GM19438 (cell line): Measurements from ENCODE around the gene CCDC85A.

Experiments used
- ATAC-seq: cut with Tn5 transposase; IDR thresholded peaks from one replicate; pipeline ENCODE4 v1.9.1; 2021; ENCODE audit warnings: low read depth; ENCODE audit not compliant: unreplicated experiment

CCDC85A gene

DNA sequence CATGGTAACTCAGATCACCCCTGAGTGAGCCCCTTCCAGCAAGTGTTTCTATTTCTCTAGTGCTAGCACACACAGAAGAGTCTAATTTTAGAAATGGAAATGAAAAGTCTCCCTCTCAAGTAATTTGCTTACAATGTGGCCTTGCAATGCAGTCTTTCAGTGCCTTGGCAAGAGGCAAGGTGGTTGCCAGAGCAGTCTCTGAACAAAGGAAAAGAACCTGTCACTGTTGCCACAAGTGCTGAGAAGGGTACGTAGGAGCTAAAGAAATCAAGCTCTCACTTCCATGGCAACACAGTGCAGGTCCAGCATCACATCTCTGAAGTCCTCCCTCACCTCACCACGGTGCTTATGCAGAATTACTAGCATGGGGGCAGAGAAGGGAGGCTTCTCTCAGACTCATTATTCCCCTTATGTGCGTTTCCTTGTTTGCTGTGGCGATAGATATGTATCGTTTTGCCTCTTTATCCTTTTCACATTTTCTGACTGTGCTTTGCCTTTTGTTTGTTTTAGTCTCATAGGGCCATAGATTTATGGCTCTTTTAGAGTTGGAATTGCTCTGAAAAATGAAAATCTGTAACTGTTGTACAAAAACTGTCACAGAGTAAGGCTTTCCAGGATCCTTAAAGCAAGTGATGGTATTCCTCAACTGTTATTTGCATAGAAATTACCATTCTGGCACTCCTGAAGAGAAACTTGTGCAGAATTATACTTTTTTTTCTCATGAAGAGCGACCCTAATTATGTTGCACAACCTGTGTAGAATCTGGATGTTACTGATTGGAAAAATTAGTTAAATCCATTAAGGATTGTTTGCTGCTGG is 164.8 kb downstream of the CCDC85A start:
- ATAC-seq, result no peak

DNA sequence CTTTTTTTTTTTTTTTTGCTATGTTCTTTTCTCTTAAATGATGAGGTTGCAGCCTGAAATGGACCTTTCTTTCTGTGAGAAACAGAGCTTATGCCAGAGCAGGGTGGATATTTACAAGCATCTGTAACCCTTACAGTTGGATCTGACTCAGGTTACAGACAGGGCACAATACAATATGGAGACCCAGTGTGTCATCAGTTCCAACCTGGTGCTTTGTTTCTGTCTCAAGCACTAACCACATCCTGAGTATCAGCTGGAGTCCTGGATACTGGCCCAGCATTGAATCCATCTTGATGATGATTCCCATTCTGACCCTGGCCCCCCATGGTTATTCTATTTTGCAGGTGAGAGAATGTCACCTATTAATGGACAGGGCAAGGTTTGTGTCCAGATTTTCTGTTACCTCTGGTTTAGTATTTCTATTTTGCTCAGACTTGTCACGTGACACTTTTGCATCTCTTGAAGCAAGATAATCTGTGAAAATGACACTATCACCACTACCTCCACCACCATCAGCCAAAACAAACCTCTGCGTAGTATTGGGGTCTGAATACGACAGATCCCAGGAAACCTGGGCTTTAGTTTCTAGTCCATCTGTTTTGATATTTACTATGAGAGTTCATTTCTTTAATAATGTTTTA is 174.0 kb downstream of the CCDC85A start:
- ATAC-seq, result no peak

DNA sequence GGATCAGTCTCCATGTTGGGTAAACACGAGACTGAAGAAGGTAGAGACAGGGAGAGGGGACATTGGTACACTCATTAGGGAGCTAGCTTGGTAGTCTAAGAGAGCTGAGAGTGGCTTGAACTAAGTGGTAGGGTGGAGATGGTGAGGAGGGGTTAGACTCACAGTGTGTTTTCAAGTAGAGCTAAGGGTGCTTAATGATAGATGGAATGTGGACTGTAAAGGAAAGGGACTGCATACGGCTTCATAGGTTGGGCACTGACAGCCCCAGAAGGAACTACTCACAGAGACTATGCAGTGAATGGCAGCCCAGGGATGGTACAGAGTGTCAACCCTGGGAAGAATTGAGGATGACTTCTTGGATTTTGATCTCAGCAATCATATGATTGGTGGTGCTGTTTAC is 178.1 kb downstream of the CCDC85A start:
- no peak for ATAC-seq

DNA sequence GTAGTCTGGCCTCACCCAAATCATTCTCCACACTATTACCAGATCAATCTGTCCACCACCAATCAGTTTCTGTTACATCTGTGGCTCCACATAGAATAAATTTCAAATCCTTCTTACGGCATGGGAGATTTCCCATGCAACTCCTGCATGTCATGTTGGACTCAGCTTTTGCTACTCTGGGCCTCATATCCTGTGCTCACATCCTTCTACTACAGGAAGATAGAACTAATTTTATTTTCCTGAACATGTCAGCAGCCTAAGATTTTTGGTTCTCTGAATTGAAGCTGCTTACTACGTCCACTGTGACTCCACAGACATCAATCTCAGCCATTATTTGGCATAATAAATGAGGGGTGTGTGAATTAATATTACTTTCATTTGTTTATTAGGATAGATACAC is 181.1 kb downstream of the CCDC85A start:
- ATAC-seq, result no peak

DNA sequence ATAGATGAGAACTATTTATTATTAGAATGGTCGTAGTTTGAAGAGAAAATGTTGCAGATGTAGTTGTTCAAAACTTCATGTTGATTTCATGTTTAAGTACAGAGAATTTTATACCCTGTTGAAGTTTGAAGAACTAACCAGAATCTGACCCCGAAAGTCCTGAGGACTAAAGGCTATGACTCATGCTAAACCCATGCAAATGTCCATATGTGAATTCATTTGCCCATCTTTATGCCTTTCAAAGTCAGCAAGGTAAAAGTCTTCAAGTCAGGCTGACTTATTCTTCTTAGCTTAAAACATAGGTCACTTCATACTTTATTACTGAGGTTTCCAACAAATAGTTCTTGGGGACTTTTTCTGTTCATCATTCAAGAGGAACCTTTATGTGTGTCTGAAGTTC is 185.5 kb downstream of the CCDC85A start:
- ATAC-seq, result no peak

DNA sequence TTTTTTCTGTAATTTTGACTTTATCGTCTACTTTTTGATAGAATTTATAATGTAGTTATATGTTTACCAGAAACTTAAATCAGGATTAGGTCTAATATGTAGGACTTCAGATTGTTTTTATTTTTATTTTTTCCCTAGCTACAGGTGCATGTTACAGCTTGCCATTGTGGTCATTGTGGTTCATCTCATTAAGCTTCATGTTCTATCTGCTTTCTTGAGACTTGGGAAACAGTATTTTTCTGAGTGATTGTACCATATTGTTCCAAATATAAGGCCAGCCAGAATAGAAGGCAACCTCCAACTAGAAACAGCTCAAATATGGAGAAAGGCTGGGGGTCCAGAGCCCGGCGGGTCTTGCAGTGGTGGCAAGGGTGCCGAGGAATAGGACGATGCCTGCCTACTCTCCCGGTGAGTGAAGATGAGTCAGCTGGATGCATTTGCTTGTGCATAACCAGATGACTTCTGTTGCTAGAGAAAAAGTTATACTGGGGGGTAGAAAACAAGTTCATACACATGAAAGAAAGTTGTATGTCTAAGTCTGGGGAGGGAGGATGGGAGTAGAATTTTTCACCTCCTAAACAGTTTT is 188.4 kb downstream of the CCDC85A start:
- ATAC-seq, result no peak

DNA sequence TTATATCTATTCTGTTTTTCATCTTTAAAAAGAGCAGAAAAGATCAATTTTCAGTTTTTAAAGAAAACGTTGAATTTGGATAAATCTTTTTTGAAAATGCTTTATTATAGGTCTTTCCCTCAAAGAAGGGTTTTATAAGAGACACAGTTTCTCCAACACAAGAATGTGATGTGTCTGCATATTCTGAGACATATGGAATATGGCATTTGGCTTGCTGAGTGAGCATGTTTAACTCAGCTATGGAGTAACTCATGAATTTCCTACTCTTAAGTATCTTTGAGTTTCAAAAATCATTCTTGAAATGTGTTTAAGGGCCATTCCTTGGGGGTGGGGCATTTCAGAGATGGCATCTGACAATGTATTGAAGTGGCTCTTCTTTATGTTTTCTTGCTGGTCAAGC is 191.5 kb downstream of the CCDC85A start:
- no peak for ATAC-seq

DNA sequence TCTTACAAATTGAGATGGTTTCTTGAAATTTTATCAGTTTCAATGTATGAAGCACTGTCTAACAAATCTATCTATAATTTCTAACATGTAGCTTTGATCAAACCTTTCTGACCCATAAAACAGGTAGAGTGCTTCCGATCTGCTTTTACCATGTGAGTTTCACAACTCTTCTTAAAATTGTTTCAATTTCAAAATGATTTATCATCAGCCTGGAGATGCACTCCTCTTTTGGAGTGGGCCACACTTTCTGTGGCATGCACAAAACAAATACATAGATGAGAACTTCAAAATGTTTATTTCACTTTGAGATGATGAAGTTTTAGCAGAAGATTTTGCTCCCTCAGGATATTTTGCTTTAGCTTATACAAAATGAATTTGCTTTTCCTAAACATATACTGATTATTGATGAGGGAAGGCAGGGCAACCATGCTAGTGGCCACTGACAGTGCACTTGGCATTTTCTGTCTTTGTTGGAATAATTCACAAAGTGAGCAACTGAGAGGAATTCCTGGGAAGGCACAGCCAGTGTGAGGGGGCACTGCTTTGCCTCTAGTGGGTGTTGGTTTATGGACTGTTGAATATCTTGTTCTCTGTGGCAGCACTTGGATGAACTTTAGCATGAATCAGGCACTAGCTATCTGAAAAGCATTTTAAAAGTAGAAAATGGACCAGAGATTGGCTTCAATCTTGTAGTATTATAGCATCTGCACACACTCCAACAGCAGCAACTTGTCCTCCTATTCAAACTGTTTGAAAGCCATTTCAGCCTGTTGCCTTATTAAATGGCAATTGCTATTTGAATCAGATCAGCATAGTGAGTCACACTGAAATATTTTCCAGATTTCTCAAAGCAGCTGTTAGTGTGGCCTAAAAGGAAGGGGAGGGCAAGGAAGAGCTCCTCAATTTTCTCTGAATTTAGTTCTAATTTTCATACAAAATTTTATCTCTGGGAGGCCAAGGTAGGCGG is 193.2 kb downstream of the CCDC85A start:
- no peak for ATAC-seq

DNA sequence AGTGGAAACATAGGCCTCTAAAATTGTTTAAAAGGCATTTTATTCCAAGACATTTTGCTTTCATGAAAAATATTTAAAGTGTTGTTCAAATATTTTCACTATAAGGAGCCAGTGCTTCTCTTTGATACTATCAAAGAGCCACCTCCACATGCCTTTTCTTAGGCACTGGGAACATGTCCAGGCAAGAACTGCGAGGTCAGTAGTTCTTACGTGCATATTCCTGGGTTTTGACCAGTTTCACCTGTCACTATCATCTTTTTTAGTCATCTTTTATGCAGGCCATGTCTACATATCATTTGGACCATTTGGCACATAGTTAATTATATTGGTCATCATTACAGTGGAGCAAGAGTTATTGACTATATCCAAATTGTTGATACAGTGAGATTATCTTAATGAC is 195.3 kb downstream of the CCDC85A start:
- ATAC-seq, result no peak

DNA sequence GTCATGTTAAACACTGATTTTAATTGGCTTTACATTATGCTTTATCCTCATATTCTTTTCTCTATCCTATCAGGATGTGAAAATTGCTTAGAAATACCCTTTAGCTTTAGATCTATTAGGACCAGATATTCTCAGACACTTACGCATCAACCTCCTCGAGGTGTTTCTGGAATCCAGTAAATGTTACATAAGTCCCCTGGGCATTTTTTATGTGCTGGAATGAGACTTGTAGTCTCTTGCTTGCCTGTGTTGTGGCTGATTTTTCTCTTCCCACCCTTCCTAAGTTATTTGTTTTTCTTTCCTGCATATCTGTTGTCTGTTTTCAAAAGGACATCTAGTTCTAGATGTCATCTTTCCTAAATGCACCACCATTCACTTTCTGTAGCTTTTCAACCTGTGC is 197.1 kb downstream of the CCDC85A start:
- no peak for ATAC-seq

DNA sequence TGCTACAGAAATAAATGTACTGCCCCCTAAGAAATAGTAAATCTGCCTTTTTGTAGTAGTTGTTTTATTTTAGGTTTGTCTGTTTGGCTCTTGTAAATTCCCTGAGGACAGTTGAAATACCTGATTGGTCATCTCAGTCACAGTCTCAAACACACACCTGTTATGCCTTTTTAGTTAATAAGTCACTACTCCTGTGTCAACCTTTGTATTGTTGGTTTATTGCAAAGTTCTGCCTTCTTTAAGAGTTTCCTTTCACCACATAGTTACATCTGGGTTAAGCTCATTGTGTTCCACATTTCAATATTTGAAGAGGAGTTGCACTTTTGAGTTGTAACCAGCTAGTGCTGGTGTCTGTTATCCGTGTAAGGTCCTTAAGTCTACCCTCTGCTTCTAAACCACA is 198.7 kb downstream of the CCDC85A start:
- ATAC-seq, result no peak

DNA sequence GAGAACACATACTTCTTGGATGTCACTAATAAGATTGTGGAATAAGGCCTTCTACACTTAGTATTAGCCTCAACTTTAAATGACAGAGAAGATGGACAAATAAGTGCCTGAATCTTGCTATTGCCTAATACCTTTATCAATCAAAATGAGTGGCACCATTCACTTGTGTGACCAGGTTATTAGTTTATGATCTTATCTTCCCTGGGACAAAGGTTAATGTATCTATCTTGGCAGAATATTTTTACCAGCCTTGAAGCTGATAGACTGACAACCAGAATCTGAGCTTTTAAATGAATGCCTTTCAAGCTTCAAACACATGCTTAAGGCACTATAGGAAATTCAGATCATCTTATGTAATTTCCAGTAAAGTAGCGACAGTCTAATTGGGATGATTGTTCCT is 202.9 kb downstream of the CCDC85A start:
- ATAC-seq, result no peak

DNA sequence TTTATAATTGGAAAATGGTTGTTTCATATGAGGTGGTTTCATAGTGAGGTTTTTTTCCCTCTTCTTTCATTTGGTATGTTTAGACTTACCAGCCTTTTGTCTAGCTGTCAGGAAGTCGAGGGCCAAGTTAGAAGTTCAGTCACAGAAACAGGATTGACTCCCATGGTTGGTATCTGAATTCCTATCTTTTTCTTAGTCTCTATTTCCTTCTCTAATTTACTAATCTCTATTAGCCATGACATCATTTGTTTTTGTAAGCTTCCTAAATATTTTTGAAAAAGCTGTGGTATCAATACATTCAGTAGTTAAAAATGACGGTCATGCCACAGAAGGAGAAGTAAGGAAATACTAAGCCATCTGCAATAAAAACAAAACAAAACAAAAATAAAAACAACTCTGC is 206.9 kb downstream of the CCDC85A start:
- ATAC-seq, result no peak

DNA sequence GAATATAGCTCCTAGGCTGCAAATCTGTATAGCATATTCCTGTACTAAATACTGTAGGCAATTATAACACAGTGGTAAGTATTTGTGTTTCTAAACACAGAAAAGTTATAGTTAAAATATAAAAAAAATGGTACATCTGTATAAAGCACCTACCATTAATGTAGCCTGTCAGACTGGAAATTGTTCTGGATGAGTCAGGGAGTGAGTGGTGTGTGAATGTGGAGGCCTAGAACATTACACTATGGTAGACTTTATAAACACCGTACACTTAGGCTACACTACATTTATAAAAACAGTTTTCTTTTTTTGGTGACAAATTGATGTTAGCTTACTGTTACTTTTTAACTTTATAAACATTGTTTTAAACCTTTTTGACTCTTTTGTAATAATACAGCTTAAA is 226.3 kb downstream of the CCDC85A start:
- no peak for ATAC-seq

DNA sequence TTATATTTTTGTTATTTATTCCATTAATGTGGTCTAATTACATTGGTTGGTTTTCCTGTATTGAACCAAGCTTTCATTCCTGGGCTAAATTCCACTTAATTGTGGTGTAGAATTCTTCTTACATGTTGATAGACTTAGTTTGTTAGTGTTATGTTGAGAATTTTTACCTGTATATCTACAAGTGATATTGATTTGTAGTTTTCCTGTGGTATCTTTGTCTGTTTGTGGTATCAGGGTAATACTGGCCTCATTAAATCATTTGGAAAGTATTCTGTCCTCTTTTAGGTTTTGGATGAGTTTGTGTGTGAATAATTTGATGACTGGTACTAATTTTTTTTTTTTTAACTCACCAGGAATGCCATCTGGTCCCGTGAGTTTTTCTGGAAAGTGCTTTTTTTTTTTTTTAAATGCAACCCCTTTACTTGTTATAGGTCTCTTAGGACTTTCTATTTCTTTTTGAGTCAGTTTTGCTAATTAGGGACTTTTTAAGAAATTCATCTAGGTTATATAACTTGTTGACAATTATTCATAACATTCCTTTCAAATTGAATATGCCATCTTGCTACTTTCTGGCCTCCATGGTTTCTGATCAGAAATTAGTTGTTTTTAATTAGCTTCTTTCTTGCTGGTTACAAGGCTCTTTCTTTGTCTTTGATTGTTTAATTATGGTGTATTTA is 232.8 kb downstream of the CCDC85A start:
- no peak for ATAC-seq
